B cell (primary cell): ENCODE data around the gene COL17A1. TPM values are rescaled to one million over a fixed set of nuclear protein-coding genes. Genes with fewer than 3 reads are reported as not detected.

ENCODE experiments used
- ATAC-seq: fragments of 200-7000 bp; cut with Tn5 transposase; one replicate; pipeline ENCODE4 v1.10.0; 2021; ENCODE audit warnings: low read depth, mild to moderate bottlenecking, moderate number of reproducible peaks, moderate library complexity
- CTCF ChIA-PET: fragments of 350-600 bp; sonication (Branson Sonifier 250); formaldehyde crosslinking; loops from one replicate; lab custom pipeline; 2021; ENCODE audit warnings: antibody characterized with exemption, inconsistent platforms; lab: Charles Lee
- POLR2A ChIA-PET: fragments of 350-600 bp; sonication (Branson Sonifier 250); formaldehyde crosslinking; loops from one replicate; lab custom pipeline; 2021; ENCODE audit warnings: antibody characterized with exemption; lab: Charles Lee
- DNase-seq: peaks from one replicate; pipeline ENCODE4 v3.0.0; 2013
- H2AFZ ChIP-seq: 2 replicates; pipeline ENCODE4 v1.6.1; 2012; ENCODE audit warnings: mild to moderate bottlenecking, low read depth, low read length; ENCODE audit not compliant: insufficient read depth, poor library complexity, severe bottlenecking
- H3K27ac ChIP-seq, 2 donors: 1 replicate in 1 of 2; 2 replicates in 1 of 2; pipeline ENCODE4 v1.5.1; 2012 to 2013; ENCODE audit warnings: low read length in 2 of 2, mild to moderate bottlenecking in 2 of 2, moderate library complexity in 1 of 2
- H3K27me3 ChIP-seq, 4 experiments: fragments of 200-600 bp in 1 of 4; sonication (generic) in 1 of 4; replicated peaks in 1 of 4; 1 replicate in 2 of 4; 2 replicates in 2 of 4; pipeline versions ENCODE4 v1.6.1 to v1.7.0; 2013 to 2016; ENCODE audit warnings: low read length in 3 of 4, mild to moderate bottlenecking in 2 of 4, mixed read lengths in 1 of 4, moderate library complexity in 1 of 4; ENCODE audit not compliant: insufficient read depth in 4 of 4, control insufficient read depth in 3 of 4; ENCODE audit errors: control extremely low read depth in 1 of 4
- H3K36me3 ChIP-seq, 2 experiments: replicated peaks in 1 of 2; 1 replicate in 1 of 2; 2 replicates in 1 of 2; pipeline versions ENCODE4 v1.6.1 to v1.7.1; 2013; ENCODE audit warnings: low read length in 1 of 2; ENCODE audit not compliant: insufficient read depth in 2 of 2, control insufficient read depth in 1 of 2; ENCODE audit errors: control extremely low read depth in 1 of 2, extremely low read depth in 1 of 2
- H3K4me1 ChIP-seq, 2 donors: fragments of 200-600 bp in 1 of 2; sonication (generic) in 1 of 2; 1 replicate in 1 of 2; 2 replicates in 1 of 2; pipeline versions ENCODE4 v1.5.1 to v1.6.1; 2013 to 2017; ENCODE audit warnings: low read length in 2 of 2; ENCODE audit not compliant: control insufficient read depth in 2 of 2, insufficient read depth in 2 of 2
- H3K4me2 ChIP-seq: replicated peaks from 2 replicates; pipeline ENCODE3; 2012; ENCODE audit warnings: mild to moderate bottlenecking, low read depth, low read length; ENCODE audit not compliant: poor library complexity, severe bottlenecking
- H3K4me3 ChIP-seq, 5 experiments: fragments of 200-600 bp in 1 of 5; sonication (generic) in 1 of 5; 1 replicate in 3 of 5; 2 replicates in 2 of 5; pipeline versions ENCODE4 v1.5.1 to v1.7.0; 2011 to 2016; ENCODE audit warnings: low read length in 4 of 5, mild to moderate bottlenecking in 4 of 5, low read depth in 2 of 5, control low read depth in 1 of 5, moderate library complexity in 1 of 5; ENCODE audit not compliant: insufficient read depth in 1 of 5; ENCODE audit errors: control extremely low read depth in 1 of 5, extremely low read depth in 1 of 5
- H3K79me2 ChIP-seq: fragments of 200-600 bp; sonication (generic); one replicate; pipeline ENCODE4 v1.6.0; 2016; ENCODE audit warnings: low read length; ENCODE audit not compliant: control insufficient read depth, insufficient read depth
- H3K9ac ChIP-seq: fragments of 200-600 bp; sonication (generic); 2 replicates; pipeline ENCODE4 v1.6.1; 2017; ENCODE audit warnings: mild to moderate bottlenecking, low read length, moderate library complexity
- H3K9me3 ChIP-seq, 3 donors: one replicate each; pipeline versions ENCODE4 v1.6.1 to v1.7.1; 2013; ENCODE audit warnings: low read length in 2 of 3; ENCODE audit not compliant: control insufficient read depth in 2 of 3, insufficient read depth in 1 of 3; ENCODE audit errors: control extremely low read depth in 1 of 3
- H4K20me1 ChIP-seq: 2 replicates; pipeline ENCODE4 v1.6.0; 2012; ENCODE audit warnings: mild to moderate bottlenecking, low read length; ENCODE audit not compliant: insufficient read depth, control insufficient read depth, poor library complexity, severe bottlenecking
- H3K27ac Mint-ChIP-seq: one replicate; pipeline ENCODE4 v1.8.0; 2021; ENCODE audit warnings: mixed read lengths
- H3K27me3 Mint-ChIP-seq: one replicate; pipeline ENCODE4 v1.8.0; 2021; ENCODE audit warnings: mixed read lengths
- H3K4me1 Mint-ChIP-seq: one replicate; pipeline ENCODE4 v1.8.0; 2021; ENCODE audit warnings: mixed read lengths
- H3K4me3 Mint-ChIP-seq: one replicate; pipeline ENCODE4 v1.8.0; 2021; ENCODE audit warnings: mixed read lengths
- H3K9me3 Mint-ChIP-seq: one replicate; pipeline ENCODE4 v1.8.0; 2022; ENCODE audit warnings: mixed read lengths; ENCODE audit not compliant: insufficient read depth
- EZH2 ChIP-seq: IDR thresholded peaks from 2 replicates; pipeline ENCODE4 v1.6.1; 2012; ENCODE audit warnings: borderline replicate concordance, low read depth, mild to moderate bottlenecking, moderate library complexity, low read length; ENCODE audit not compliant: insufficient read depth, poor library complexity, severe bottlenecking
- WGBS: methylation state at CpG from one replicate; pipeline ENCODE4 v1.1.5; 2013; ENCODE audit warnings: missing lambda C conversion rate; ENCODE audit not compliant: insufficient coverage; 5-methylcytosine and 5-hydroxymethylcytosine counted together
- intact Hi-C: fragments of 100-400 bp; cut with micrococcal nuclease; formaldehyde crosslinking; loops from one replicate; pipeline ENCODE4 v1.10.0; 2022
- polyA plus RNA-seq: library from polyadenylated mRNA; depleted of rRNA; stranded (reverse); fragments of >200 nt; gene quantifications from 2 replicates; pipeline ENCODE4 v1.2.3, GENCODE V29; 2012
- total RNA-seq, 2 donors: library from RNA; stranded (reverse); fragments of 120-200 nt in 1 of 2; gene quantifications; 1 replicate in 1 of 2; 2 replicates in 1 of 2; pipeline versions ENCODE4 v1.2.3 to v1.2.4, GENCODE V29; 2013 to 2022
- TF ChIP-seq, protein P1 (sequence below): fragments of 200-600 bp; IDR thresholded peaks from one replicate; pipeline ENCODE4 v1.8.0; 2022; ENCODE audit warnings: antibody characterized with exemption, mild to moderate bottlenecking

Gene COL17A1
- total and polyA plus RNA-seq, 2 donors (not counting 1 experiment from before 2014, with no cell fraction given): not detected

DNA sequence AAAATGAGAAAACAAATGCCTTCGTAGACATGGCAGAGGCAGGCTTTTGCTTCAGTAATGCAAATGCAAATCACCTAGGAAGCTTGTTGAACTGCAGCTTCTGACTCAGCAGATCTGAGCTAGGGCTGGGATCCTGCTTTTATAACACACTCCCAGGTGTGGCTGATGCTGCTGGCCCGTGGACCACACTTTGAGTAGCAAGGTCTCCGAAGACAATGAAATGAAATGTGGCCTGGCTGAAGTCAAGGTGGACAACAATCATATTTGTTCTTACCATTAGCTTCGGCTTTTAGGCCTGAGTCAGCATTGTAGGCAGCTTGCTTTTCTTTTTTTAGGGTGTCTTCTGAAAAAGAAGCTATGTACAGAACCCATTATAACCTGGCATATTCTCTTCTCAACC lies 26.3 kb downstream of the COL17A1 start:
- peaks cover 12% of the 10 kb centered on the region for H3K27me3 Mint-ChIP-seq
- Histone ChIP-seq H3K27ac (no peak overlapping the region), H3K79me2 (no peaks in the 10 kb centered on the region), H3K9ac (no peak overlapping the region), H4K20me1 (no peaks in the 10 kb centered on the region), H3K4me1 (no peaks in the 10 kb centered on the region), H2AFZ (no peak overlapping the region), H3K27me3 (no peaks in the 10 kb centered on the region), H3K4me3 (no peak overlapping the region), H3K4me2 (no peak overlapping the region), H3K9me3 (no peaks in the 10 kb centered on the region), H3K36me3 (no peaks in the 10 kb centered on the region)
- WGBS: 62% methylated on average over 3 of the region's 4 CpGs
- CTCF ChIA-PET: no interaction called here
- ATAC-seq (no peak), DNase-seq (no peak)
- POLR2A ChIA-PET: no interaction called here
- no peak for TF ChIP-seq EZH2
- TF ChIP-seq, protein P1, sequence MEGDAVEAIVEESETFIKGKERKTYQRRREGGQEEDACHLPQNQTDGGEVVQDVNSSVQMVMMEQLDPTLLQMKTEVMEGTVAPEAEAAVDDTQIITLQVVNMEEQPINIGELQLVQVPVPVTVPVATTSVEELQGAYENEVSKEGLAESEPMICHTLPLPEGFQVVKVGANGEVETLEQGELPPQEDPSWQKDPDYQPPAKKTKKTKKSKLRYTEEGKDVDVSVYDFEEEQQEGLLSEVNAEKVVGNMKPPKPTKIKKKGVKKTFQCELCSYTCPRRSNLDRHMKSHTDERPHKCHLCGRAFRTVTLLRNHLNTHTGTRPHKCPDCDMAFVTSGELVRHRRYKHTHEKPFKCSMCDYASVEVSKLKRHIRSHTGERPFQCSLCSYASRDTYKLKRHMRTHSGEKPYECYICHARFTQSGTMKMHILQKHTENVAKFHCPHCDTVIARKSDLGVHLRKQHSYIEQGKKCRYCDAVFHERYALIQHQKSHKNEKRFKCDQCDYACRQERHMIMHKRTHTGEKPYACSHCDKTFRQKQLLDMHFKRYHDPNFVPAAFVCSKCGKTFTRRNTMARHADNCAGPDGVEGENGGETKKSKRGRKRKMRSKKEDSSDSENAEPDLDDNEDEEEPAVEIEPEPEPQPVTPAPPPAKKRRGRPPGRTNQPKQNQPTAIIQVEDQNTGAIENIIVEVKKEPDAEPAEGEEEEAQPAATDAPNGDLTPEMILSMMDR: no peak
- intact Hi-C loops: no loop called here
- H3K4me3 Mint-ChIP-seq: no peak overlapping the region
- H3K4me1 Mint-ChIP-seq: no peaks in the 10 kb centered on the region
- no peak overlapping the region for H3K27ac Mint-ChIP-seq
- H3K9me3 Mint-ChIP-seq: no peaks in the 10 kb centered on the region

DNA sequence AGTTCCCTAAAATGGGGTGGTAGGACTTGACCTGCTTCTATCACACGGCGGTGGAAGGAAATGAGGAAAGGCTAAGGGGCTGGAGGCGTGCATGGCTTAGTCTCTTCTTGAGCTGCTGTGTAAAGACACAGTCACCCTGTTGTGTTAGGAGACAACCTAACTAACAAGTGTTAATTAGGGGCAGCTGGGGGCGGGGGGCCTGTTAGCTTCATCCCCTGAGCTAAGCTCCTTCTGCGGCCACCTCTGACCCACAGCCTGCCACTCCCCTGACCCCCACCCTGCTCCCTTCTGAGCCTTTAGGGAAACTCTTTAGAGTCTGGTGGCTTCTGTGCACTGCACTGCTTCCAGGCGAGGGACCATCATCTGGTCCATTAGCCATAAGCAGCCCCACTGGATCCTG lies 28.0 kb downstream of the COL17A1 start:
- peaks cover 5% of the 10 kb centered on the region for H3K27me3 Mint-ChIP-seq
- Histone ChIP-seq H3K27me3 (no peaks in the 10 kb centered on the region), H3K4me2 (no peak overlapping the region), H3K36me3 (no peaks in the 10 kb centered on the region), H3K4me1 (no peaks in the 10 kb centered on the region), H3K79me2 (no peaks in the 10 kb centered on the region), H3K27ac (no peak overlapping the region), H2AFZ (no peak overlapping the region), H4K20me1 (no peaks in the 10 kb centered on the region), H3K9ac (no peak overlapping the region), H3K4me3 (no peak overlapping the region), H3K9me3 (no peaks in the 10 kb centered on the region)
- ChIA-PET CTCF (no interaction called here), POLR2A (no interaction called here)
- TF ChIP-seq EZH2: no peak
- TF ChIP-seq, protein P1: no peak
- intact Hi-C loops: no loop called here
- no peaks in the 10 kb centered on the region for H3K9me3 Mint-ChIP-seq
- no peak for ATAC-seq
- 81% methylated on average over 6 of the region's 6 CpGs for WGBS
- H3K4me1 Mint-ChIP-seq: no peaks in the 10 kb centered on the region
- H3K4me3 Mint-ChIP-seq: no peak overlapping the region
- no peak overlapping the region for H3K27ac Mint-ChIP-seq
- no peak for DNase-seq
